ENCODE results near the gene PLP1.

DNA sequence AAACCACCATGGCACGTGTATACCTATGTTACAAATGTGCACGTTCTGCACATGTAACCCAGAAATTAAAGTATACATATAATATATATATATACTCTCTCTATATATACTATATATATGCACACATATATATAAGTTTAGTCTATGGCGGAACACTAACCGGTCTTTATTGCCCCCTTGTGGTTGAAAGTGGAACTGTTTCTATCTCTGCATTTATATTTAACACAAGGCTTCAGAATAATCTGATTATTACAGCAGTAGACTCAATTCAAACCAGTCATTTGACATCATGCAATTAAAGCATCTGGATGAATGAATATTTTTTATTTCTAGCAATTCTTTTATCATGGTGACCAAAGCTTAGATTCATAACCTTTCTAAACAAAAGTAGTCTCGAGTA is 40.9 kb downstream of the PLP1 start:
- TF ChIP-seq, protein P1, sequence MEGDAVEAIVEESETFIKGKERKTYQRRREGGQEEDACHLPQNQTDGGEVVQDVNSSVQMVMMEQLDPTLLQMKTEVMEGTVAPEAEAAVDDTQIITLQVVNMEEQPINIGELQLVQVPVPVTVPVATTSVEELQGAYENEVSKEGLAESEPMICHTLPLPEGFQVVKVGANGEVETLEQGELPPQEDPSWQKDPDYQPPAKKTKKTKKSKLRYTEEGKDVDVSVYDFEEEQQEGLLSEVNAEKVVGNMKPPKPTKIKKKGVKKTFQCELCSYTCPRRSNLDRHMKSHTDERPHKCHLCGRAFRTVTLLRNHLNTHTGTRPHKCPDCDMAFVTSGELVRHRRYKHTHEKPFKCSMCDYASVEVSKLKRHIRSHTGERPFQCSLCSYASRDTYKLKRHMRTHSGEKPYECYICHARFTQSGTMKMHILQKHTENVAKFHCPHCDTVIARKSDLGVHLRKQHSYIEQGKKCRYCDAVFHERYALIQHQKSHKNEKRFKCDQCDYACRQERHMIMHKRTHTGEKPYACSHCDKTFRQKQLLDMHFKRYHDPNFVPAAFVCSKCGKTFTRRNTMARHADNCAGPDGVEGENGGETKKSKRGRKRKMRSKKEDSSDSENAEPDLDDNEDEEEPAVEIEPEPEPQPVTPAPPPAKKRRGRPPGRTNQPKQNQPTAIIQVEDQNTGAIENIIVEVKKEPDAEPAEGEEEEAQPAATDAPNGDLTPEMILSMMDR (IDR thresholded peaks at IDR 0.05) = peak; percentile 49 to 88 (median 65)
- TF ChIP-seq POLR2A (IDR thresholded peaks at IDR 0.05) = no peak
